Measurements from ENCODE around the gene CMTM2. TPM values are rescaled to one million over a fixed set of nuclear protein-coding genes. Genes with fewer than 3 reads are reported as not detected.

The CMTM2 gene
- total RNA-seq, 4 donors from 2014 or later, result not detected

DNA sequence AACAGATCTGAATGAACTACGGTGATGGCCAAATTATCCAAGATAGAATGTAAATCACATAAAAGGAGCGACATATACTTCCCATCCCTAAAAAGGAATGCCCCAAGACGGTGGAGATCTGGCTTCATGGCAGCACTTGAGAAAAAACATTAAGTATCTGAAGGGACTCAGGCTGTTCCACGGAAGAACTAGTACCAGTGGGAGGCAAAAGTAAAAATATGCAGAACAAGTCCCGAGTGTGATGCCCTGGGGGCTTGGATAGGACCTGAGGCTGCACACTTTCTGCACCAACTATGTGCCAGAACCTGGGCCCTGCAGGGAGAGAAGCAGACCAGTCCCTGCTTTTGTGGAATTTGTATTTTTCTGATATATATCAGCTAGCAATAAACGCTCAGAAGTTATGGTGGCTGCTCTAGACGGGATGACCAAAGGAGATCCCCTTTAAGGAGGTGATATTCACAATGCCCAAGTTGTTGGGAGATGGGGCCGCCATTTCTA is 27.4 kb upstream of the CMTM2 start:
- Histone ChIP-seq H3K27me3 (no peaks in the 10 kb centered on the region), H3K4me1 (peaks cover 0 to 70% (median 23%) of the 10 kb centered on the region in 3 donors), H3K4me3 (peak overlapping the region; percentile 54 to 70), H3K36me3 (peaks cover 0 to 17% of the 10 kb centered on the region in 2 donors), H3K9me3 (no peaks in the 10 kb centered on the region), H3K27ac (peak overlapping the region; percentile 74 to 97 (median 96))
- no peak for TF ChIP-seq POLR2A (IDR thresholded peaks at IDR 0.05)
- no peak for TF ChIP-seq POLR2AphosphoS5 (IDR thresholded peaks at IDR 0.05)
- TF ChIP-seq EP300 (IDR thresholded peaks at IDR 0.05), result no peak
- TF ChIP-seq, protein P1, sequence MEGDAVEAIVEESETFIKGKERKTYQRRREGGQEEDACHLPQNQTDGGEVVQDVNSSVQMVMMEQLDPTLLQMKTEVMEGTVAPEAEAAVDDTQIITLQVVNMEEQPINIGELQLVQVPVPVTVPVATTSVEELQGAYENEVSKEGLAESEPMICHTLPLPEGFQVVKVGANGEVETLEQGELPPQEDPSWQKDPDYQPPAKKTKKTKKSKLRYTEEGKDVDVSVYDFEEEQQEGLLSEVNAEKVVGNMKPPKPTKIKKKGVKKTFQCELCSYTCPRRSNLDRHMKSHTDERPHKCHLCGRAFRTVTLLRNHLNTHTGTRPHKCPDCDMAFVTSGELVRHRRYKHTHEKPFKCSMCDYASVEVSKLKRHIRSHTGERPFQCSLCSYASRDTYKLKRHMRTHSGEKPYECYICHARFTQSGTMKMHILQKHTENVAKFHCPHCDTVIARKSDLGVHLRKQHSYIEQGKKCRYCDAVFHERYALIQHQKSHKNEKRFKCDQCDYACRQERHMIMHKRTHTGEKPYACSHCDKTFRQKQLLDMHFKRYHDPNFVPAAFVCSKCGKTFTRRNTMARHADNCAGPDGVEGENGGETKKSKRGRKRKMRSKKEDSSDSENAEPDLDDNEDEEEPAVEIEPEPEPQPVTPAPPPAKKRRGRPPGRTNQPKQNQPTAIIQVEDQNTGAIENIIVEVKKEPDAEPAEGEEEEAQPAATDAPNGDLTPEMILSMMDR (IDR thresholded peaks at IDR 0.05), result no peak
- no peak for ATAC-seq
- WGBS, 2 donors (ENCODE audit: low coverage in 1 of 2), result 30 to 40% methylated on average over 5 to 6 of the region's 8 CpGs

DNA sequence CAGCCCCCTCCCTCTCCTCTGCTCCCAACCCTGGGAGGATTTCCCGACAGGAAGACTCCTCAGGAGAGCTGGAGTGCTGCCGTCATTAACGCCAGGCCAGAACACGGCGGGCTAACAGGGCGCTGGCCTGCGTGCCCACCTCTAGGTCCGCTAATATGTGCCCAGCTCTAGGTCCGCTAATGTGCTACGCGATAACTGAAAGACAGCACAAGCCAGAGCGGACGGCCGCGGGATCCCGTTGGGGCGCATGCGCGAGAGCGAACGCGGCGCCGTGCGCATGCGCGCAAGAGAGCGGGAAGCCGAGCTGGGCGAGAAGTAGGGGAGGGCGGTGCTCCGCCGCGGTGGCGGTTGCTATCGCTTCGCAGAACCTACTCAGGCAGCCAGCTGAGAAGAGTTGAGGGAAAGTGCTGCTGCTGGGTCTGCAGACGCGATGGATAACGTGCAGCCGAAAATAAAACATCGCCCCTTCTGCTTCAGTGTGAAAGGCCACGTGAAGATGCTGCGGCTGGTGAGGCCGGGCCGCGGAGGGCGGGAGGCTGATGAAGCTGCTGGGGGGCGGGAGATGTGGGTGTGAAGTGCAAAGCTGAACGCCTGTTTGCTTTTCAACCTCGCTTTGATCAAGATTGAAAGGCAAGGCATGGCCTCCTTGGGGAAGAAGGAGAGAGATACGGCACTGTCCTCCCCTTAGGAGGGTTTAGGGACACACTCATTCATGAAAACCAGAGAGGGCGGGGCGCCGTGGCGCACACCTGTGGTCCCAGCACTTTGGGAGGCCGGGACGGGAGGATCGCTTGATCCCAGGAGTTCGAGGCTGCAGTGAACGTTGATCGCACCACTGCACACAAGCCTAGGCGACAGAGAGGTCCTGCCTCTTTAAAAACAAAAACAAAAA is 26.7 kb upstream of the CMTM2 start, which contains the start of gene CKLF:
CKLF (plus strand) TSS at position 291 of the 892 bp plus-strand sequence; CDS start at position 431, 140 bp downstream.
- 6 to 43% methylated on average over 12 to 36 of the region's 63 CpGs for WGBS, 2 donors (ENCODE audit: low coverage in 1 of 2)
- Histone ChIP-seq H3K27me3 (no peaks in the 10 kb centered on the region), H3K9me3 (no peaks in the 10 kb centered on the region), H3K4me3 (peak within 1 kb of the TSS; percentile 54 to 70), H3K36me3 (peaks cover 0 to 16% of the 10 kb centered on the region in 2 donors), H3K4me1 (peaks cover 0 to 66% (median 23%) of the 10 kb centered on the region in 3 donors), H3K27ac (peak within 1 kb of the TSS; percentile 74 to 97 (median 96))
- TF ChIP-seq POLR2AphosphoS5 (IDR thresholded peaks at IDR 0.05) (peak; percentile 80), POLR2A (IDR thresholded peaks at IDR 0.05) (peak; percentile 67 to 72), EP300 (IDR thresholded peaks at IDR 0.05) (no peak)
- TF ChIP-seq, protein P1 (IDR thresholded peaks at IDR 0.05), result peak in 1 of 4 experiments; percentile 33
- ATAC-seq, result peak; percentile 87

DNA sequence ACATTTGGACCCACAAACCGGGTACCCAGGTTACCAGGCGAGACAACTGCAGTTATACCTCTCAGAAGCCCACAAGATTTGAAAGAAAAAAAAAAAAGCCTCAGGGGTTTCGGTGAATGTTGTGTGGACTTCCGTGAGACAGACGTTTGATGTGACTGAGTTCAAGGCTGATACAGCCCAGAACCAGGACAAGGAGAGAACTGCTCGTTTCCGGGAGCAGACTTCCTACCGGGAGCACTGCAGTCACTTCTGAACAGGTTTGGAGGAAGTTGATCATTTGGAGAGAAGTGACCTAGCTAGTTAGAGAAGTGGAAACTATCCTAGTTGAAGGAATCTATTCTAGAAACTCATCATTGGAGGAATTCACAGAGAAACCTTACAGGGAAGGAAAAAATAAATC is 26.0 kb upstream of the CMTM2 start:
- no peak for TF ChIP-seq POLR2A (IDR thresholded peaks at IDR 0.05)
- TF ChIP-seq EP300 (IDR thresholded peaks at IDR 0.05), result no peak
- TF ChIP-seq, protein P1 (IDR thresholded peaks at IDR 0.05), result no peak
- no peak for TF ChIP-seq POLR2AphosphoS5 (IDR thresholded peaks at IDR 0.05)
- H3K4me1 ChIP-seq, result peaks cover 0 to 59% (median 23%) of the 10 kb centered on the region in 3 donors
- peaks cover 0 to 9% of the 10 kb centered on the region in 2 donors for H3K36me3 ChIP-seq
- H3K4me3 ChIP-seq, result peak overlapping the region; percentile 54 to 70
- peak overlapping the region in 1 of 4 donors; percentile 97 for H3K27ac ChIP-seq
- no peaks in the 10 kb centered on the region for H3K9me3 ChIP-seq
- WGBS, 2 donors (ENCODE audit: low coverage in 1 of 2), result 32 to 36% methylated on average over 3 to 8 of the region's 8 CpGs
- H3K27me3 ChIP-seq, result no peaks in the 10 kb centered on the region
- no peak for ATAC-seq

DNA sequence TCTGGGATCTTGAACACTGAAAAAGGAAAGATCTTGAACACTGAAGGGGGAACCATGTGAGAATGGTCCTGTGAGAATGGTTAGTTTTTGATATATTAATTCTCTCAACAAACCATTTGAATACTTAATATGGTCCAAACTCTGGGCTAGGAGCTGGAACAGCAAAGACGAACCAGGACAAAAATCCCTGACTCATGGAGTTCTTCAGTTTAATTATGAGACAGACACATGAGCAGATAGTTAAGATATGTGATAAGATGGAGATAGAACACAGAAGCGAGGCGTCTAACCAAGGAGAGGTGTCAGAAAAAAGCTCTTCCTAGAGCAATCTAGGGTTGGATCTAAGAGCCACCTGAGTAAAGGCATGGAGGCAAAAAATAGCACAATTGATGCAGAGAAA is 25.2 kb upstream of the CMTM2 start:
- no peaks in the 10 kb centered on the region for H3K9me3 ChIP-seq
- whole genome bisulfite sequencing, 2 donors (ENCODE audit: low coverage in 1 of 2), result 72 to 96% methylated on average over 3 of the region's 3 CpGs
- ATAC-seq, result no peak
- H3K36me3 ChIP-seq, result peaks cover 0 to 6% of the 10 kb centered on the region in 2 donors
- H3K4me1 ChIP-seq, result peaks cover 0 to 51% (median 18%) of the 10 kb centered on the region in 3 donors
- H3K27ac ChIP-seq, result no peak overlapping the region
- TF ChIP-seq POLR2A (IDR thresholded peaks at IDR 0.05) (no peak), EP300 (IDR thresholded peaks at IDR 0.05) (no peak), POLR2AphosphoS5 (IDR thresholded peaks at IDR 0.05) (no peak)
- TF ChIP-seq, protein P1 (IDR thresholded peaks at IDR 0.05), result no peak
- H3K4me3 ChIP-seq, result peak overlapping the region in 1 of 2 donors; percentile 70
- H3K27me3 ChIP-seq, result no peaks in the 10 kb centered on the region
